Right kidney (tissue), 1 donor: ENCODE data around the gene HIVEP2.

ENCODE experiments used
- DNase-seq: peaks from one replicate; pipeline ENCODE4 v3.0.0-alpha.2; 2016

Gene HIVEP2

DNA sequence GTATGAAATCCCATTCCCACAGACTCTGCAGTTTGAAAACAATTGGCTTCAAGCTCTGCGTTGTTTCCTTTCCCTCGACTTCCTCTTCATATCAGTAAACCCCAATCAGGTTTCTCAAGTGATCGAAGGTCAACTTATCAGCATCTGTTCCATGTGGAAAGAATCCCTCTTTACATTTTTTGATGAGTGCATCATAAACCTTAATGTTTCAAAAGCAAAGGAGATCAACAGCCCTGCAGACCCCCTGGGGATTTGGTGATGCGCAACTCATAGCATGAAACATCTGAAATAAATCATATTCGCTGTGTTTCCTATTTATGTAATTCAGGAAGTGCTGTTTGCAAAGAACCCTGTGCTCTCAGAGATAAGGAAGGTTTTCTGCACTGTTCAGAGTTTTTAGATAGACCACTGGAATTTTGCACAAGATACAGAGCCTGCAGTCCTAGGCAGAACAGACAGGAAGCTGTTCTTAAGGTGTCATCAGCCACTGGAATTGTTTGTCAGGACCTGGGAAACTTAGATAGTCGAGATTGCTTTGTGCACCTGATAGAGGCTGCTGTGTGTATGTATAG lies 216.0 kb downstream of the HIVEP2 start:
- peak; percentile 6 for DNase-seq

GRCh38 chr6:142728364-142728763 lies 216.6 kb downstream of the HIVEP2 start:
- no peak for DNase-seq

DNA sequence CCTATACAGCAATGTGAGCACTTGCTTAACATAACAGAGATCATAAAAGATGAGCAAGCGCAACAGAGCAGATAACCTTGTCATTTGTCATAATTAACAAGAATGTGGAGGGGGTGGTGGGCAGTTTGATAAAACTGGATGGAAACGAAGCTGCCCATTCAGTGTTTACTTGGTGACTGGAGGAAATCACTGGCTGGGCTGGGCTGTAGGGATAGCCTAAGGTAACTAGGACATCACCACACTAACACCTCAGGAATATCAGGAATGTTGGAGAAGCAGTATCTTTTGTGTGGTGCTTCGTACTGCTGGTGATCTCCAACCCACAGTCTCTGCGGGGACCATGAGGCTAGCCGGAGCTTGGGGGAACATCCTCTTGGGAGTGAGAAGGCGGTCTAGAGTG lies 218.4 kb downstream of the HIVEP2 start:
- DNase-seq, result no peak

GRCh38 chr6:142725024-142725770 lies 219.8 kb downstream of the HIVEP2 start:
- no peak for DNase-seq

GRCh38 chr6:142722841-142723240 lies 222.1 kb downstream of the HIVEP2 start:
- DNase-seq, result no peak

- no peak for DNase-seq
Measured at GRCh38 chr6:142722012-142722411, 223.0 kb downstream of the HIVEP2 start.

DNA sequence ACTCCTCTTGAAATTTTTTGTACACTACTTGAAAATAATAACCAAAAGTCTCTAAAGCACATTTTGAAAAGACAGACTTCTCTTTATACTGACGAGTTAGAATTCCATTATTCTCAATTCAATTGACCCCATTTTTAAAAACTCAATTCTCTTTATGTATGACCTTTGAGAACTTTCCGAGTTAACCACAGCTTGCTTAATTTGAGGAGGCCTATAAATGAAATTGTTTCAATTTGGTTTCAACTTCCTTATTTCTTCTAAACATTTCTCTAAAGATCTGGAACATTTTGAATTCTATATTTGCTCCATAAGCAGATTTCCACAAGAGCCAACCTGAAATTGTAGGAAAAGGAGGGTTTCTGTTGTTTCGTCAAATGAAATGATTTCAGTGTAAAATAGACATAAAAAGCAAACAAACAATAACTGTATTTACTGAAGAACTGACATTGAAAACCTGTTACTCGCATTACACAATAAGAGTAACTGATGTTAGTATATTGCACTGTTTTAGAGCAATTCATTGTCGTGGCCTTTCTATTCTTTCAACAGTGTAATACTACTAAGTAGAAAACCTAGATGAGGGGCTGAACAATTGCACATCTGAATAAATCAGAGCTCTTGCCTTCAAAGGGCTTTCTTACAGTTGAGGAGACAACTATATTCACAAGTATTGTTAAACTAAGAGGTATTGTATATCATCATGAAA lies 223.6 kb downstream of the HIVEP2 start:
- DNase-seq, result no peak

DNA sequence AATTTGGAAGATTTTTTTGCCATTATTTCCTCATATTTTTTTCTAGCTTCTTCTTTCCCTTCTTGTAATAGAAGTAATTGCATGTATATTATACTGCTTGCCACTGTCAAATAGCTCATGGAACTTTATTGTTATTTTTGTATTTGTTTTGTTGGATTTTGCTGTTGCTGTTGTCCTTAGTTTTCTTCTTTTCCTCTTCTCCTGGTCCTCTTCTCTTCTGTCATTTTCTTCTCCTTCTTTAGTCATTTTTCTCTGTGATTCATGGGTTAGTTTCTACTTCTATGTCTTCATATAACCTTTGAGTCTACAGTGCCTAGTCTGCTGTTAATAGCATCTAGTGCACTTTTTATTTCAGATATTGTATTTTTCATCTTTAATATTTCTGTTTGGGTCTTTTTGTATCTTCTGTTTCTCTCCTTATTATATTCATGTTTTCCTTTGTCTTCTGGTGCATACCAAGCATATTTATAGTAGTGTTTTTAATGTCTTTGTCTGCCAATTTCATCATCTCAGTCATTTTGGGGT lies 226.2 kb downstream of the HIVEP2 start:
- DNase-seq, result no peak

DNA sequence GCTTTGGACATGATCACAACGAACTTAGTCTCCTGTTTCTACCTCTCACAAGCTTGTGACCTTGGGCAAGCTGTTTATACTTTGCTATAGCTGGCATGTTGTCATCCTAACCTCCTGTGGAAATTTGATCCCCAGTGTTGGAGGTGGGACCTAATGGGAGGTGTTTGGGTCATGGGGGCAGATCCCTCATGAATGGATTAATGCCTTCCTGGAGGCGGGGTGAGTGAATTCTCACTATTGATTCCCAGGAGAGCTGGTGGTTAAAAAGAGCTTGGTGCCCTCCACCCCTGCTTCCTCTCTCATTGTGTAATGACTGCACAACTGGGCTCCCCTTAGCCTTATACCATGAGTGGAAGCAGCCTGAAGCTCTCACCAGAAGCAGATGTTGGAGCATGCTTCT lies 228.9 kb downstream of the HIVEP2 start:
- no peak for DNase-seq

GRCh38 chr6:142714951-142715785 lies 229.8 kb downstream of the HIVEP2 start:
- DNase-seq, result no peak

- no peak for DNase-seq
Measured at GRCh38 chr6:142713959-142714358, 231.0 kb downstream of the HIVEP2 start.

DNA sequence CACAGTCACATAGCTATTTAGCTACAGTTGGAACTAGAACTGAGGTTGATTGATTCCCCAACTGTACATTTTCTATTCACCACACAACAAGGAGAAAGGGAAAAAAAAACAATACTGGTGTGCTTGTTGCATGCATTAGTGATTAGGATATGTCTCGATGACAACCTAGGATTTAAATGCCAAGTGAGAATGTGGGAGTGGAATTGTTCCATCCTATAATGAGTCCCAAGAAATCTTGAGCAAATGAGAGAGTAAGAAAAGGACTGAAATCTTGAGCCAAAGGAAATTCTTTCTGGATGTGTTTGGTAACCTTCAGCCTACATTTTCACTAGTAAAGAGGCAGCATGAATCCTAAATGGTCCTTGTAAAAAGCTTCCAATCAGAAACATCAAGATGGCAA lies 232.7 kb downstream of the HIVEP2 start:
- no peak for DNase-seq

DNA sequence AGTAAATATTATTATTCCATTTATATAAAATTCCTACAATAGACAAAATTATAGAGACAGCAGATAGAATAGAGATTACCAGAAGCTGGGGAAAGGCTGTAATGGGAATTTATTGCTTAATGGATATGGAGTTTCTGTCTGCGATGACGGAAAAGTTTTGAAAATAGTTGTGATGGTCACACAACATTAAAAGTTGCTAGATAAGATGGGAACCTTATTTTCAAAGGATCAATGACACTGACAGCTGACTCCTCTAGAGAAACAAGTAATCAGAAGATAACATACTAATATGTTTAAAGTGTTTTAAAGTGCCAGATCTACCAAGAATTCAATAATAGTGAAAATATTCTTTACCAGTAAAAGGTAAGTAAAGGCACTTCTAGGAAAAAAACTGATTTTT lies 236.3 kb downstream of the HIVEP2 start:
- DNase-seq, result no peak

DNA sequence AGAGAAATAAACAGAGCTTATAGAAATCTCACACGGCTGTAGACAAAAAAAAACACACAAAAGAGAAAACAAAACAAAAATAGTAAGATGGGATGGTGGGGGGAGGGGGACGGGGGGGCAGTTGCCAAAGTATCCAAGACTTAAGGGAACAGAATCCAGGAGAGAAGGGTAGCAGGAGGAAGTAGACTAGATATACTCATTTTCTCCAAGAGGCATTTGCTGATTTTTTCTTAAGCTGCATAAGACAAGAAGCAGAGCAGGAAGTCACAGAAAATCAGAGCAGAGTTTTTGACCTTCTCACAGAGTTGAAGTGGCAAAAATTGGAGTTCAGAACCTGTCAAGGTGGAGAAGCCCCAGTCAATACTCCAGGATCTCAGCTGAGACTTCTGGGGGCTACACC lies 237.7 kb downstream of the HIVEP2 start:
- DNase-seq, result no peak

GRCh38 chr6:142706210-142706609 lies 238.8 kb downstream of the HIVEP2 start:
- no peak for DNase-seq

DNA sequence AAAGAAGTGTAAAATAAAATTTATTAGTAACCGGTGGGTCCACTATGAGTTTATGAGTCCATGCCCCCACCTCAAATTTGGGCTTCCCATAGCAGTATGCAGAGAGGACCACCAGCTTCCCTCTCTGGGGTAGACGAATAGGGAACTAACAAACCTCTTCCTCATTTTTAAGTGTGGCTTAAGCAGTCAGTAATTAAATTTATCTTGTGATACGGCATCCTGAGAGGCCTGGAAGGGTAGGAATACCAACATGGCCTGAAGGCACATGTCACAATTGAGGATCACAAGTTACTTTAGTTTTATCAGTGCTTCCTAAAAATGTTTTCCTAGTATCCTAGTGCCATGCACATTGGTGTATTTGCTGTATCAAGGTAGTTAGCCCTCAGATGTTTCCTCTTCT lies 239.9 kb downstream of the HIVEP2 start:
- no peak for DNase-seq

- peak; percentile 24 for DNase-seq
Measured at GRCh38 chr6:142702501-142703460, 242.2 kb downstream of the HIVEP2 start.
